ENCODE measurements around the gene S100Z.

GRCh38 chr5:76800579-76800978, 49.2 kb upstream of the S100Z start:
- TF ChIP-seq EZH2 (IDR thresholded peaks at IDR 0.05) (no peak), POLR2AphosphoS5 (IDR thresholded peaks at IDR 0.05; ENCODE audit: borderline replicate concordance, low read depth, low read length) (no peak), FOXP2 (optimal IDR thresholded peaks at IDR 0.05; ENCODE audit: control extremely low read depth, extremely low read length, insufficient read depth) (no peak)

Measured in SK-N-MC (cell line).